IMR-90 (cell line): ENCODE data around the gene PRR14L. TPM values are rescaled to one million over a fixed set of nuclear protein-coding genes. Genes with fewer than 3 reads are reported as not detected.
"Not testable (repeated sequence)": the region's sequence is repeated elsewhere in the genome, so short reads cannot be mapped to it uniquely, and the experiment has no call there.

Experiments
- ATAC-seq: fragments of 200-7000 bp; cut with Tn5 transposase; 2 replicates; pipeline ENCODE4 v1.9.1; 2020; ENCODE audit warnings: low read depth, mild to moderate bottlenecking, moderate library complexity
- BruUV-seq: library from RNA; stranded (reverse); fragments of 400-500 nt; replicated peaks from 2 replicates; lab custom pipeline; 2021; lab: Mats Ljungman, UMichigan
- CTCF ChIA-PET: fragments of 300-600 bp; formaldehyde crosslinking; extraction: SDS; loops from one replicate; lab custom pipeline; 2021; ENCODE audit warnings: antibody characterized with exemption; lab: Yijun Ruan, JAX
- POLR2A ChIA-PET: fragments of 300-600 bp; sonication (Branson Sonifier 250); formaldehyde crosslinking; loops from one replicate; lab custom pipeline; 2022; ENCODE audit warnings: antibody characterized with exemption; ENCODE audit not compliant: unreplicated experiment; lab: Charles Lee
- DNase-seq: peaks from one replicate; pipeline ENCODE4 v3.0.0; 2013
- H2AFZ ChIP-seq: replicated peaks from 2 replicates; pipeline ENCODE3; 2013; ENCODE audit warnings: low read length, mild to moderate bottlenecking; ENCODE audit not compliant: poor library complexity
- H2AK5ac ChIP-seq: 2 replicates; pipeline ENCODE4 v1.6.1; 2013; ENCODE audit warnings: low read depth, low read length, inconsistent platforms
- H2AK9ac ChIP-seq: replicated peaks from 2 replicates; pipeline ENCODE3; 2013; ENCODE audit warnings: mild to moderate bottlenecking, low read depth, low read length, moderate library complexity; ENCODE audit not compliant: poor library complexity
- H2BK120ac ChIP-seq: 2 replicates; pipeline ENCODE4 v1.6.1; 2013; ENCODE audit warnings: low read depth, low read length, inconsistent platforms
- H2BK15ac ChIP-seq: 3 replicates; pipeline ENCODE4 v1.6.1; 2013; ENCODE audit warnings: low read depth, low read length, inconsistent platforms
- H2BK20ac ChIP-seq: 2 replicates; pipeline ENCODE4 v1.6.1; 2013; ENCODE audit warnings: low read depth, mild to moderate bottlenecking, inconsistent platforms, low read length, moderate library complexity
- H2BK5ac ChIP-seq: 2 replicates; pipeline ENCODE4 v1.6.1; 2013; ENCODE audit warnings: mild to moderate bottlenecking, low read depth, low read length, inconsistent platforms; ENCODE audit not compliant: poor library complexity, severe bottlenecking
- H3K14ac ChIP-seq: replicated peaks from 2 replicates; pipeline ENCODE4 v1.6.1; 2013; ENCODE audit warnings: low read depth, low read length, inconsistent platforms
- H3K18ac ChIP-seq: 2 replicates; pipeline ENCODE4 v1.6.1; 2013; ENCODE audit warnings: low read depth, low read length, control low read depth
- H3K23ac ChIP-seq: 2 replicates; pipeline ENCODE4 v1.6.1; 2013; ENCODE audit warnings: low read depth, low read length, inconsistent platforms
- H3K27ac ChIP-seq: 2 replicates; pipeline ENCODE4 v1.5.1; 2013; ENCODE audit warnings: mild to moderate bottlenecking, control low read depth, low read length; ENCODE audit not compliant: insufficient read depth
- H3K27me3 ChIP-seq: 2 replicates; pipeline ENCODE4 v1.6.1; 2013; ENCODE audit warnings: low read length; ENCODE audit not compliant: control insufficient read depth, insufficient read depth
- H3K36me3 ChIP-seq: 2 replicates; pipeline ENCODE4 v1.6.1; 2013; ENCODE audit warnings: low read length, mixed read lengths; ENCODE audit not compliant: control insufficient read depth, insufficient read depth
- H3K4ac ChIP-seq: 2 replicates; pipeline ENCODE4 v1.6.1; 2013; ENCODE audit warnings: low read depth, low read length, inconsistent platforms
- H3K4me1 ChIP-seq: 2 replicates; pipeline ENCODE4 v1.6.1; 2013; ENCODE audit warnings: low read length, mixed read lengths; ENCODE audit not compliant: control insufficient read depth, insufficient read depth
- H3K4me2 ChIP-seq: 2 replicates; pipeline ENCODE4 v1.6.1; 2013; ENCODE audit warnings: low read depth, mild to moderate bottlenecking, control low read depth, low read length, moderate library complexity
- H3K4me3 ChIP-seq: 2 replicates; pipeline ENCODE4 v1.5.1; 2013; ENCODE audit warnings: low read depth, mild to moderate bottlenecking, control low read depth, low read length, moderate library complexity; ENCODE audit not compliant: insufficient read depth
- H3K56ac ChIP-seq: 2 replicates; pipeline ENCODE4 v1.6.1; 2013; ENCODE audit warnings: low read length, inconsistent platforms; ENCODE audit not compliant: insufficient read depth; ENCODE audit errors: extremely low read depth
- H3K79me1 ChIP-seq, 2 experiments: 2 replicates each; pipeline ENCODE4 v1.6.1; 2013; ENCODE audit warnings: low read length in 2 of 2, inconsistent platforms in 1 of 2, low read depth in 1 of 2
- H3K9ac ChIP-seq: 2 replicates; pipeline ENCODE4 v1.6.1; 2013; ENCODE audit warnings: low read depth, low read length, control low read depth
- H3K9me1 ChIP-seq: 2 replicates; pipeline ENCODE4 v1.6.1; 2013; ENCODE audit warnings: low read length, inconsistent platforms; ENCODE audit not compliant: insufficient read depth
- H3K9me3 ChIP-seq: 2 replicates; pipeline ENCODE4 v1.6.1; 2013; ENCODE audit warnings: low read length; ENCODE audit not compliant: control insufficient read depth, insufficient read depth
- H4K20me1 ChIP-seq: 2 replicates; pipeline ENCODE4 v1.6.1; 2013; ENCODE audit warnings: low read length, inconsistent platforms; ENCODE audit not compliant: insufficient read depth
- H4K5ac ChIP-seq: 2 replicates; pipeline ENCODE4 v1.6.1; 2013; ENCODE audit warnings: mild to moderate bottlenecking, low read depth, low read length, control low read depth
- H4K8ac ChIP-seq, 2 experiments: 2 replicates each; pipeline ENCODE4 v1.6.1; 2013; ENCODE audit warnings: low read depth in 2 of 2, low read length in 2 of 2, control low read depth in 1 of 2, inconsistent platforms in 1 of 2
- H4K91ac ChIP-seq: 2 replicates; pipeline ENCODE4 v1.6.1; 2013; ENCODE audit warnings: low read depth, low read length, inconsistent platforms; ENCODE audit not compliant: insufficient read depth
- WGBS, 2 experiments: methylation state at CpG; one replicate each; pipeline versions ENCODE4 v1.1.5 to v1.1.7; 2013; ENCODE audit warnings: missing lambda C conversion rate in 2 of 2; ENCODE audit not compliant: insufficient read length in 1 of 2; ENCODE audit errors: extremely low coverage in 2 of 2; 5-methylcytosine and 5-hydroxymethylcytosine counted together
- dilution Hi-C: fragments of 300-500 bp; cut with HindIII; formaldehyde crosslinking; loops from one replicate; pipeline ENCODE4 v1.14.3; 2018; ENCODE audit warnings: low sequenced_read_pairs; ENCODE audit not compliant: unreplicated experiment
- in situ Hi-C: fragments of 300-500 bp; cut with MboI; formaldehyde crosslinking; loops from 3 replicates; pipeline ENCODE4 v1.14.3; 2019; ENCODE audit warnings: low sequenced_read_pairs, inconsistent platforms, mixed read lengths
- intact Hi-C: fragments of 100-400 bp; cut with micrococcal nuclease; formaldehyde crosslinking; loops from 2 replicates; pipeline ENCODE4 v1.10.0; 2022
- polyA plus RNA-seq, 3 experiments: library from polyadenylated mRNA; depleted of rRNA; stranded (reverse); fragments of >200 nt; gene quantifications; 2 replicates each; pipeline ENCODE4 v1.2.3, GENCODE V29; 2012; ENCODE audit warnings: low replicate concordance in 1 of 3
- total RNA-seq: library from RNA; depleted of rRNA; stranded (reverse); fragments of >200 nt; gene quantifications from 2 replicates; pipeline ENCODE4 v1.2.3, GENCODE V29; 2012

The PRR14L gene
- total and polyA plus RNA-seq, 2 of the 4 experiments (the other 2 are of a cell fraction), result 9.0 to 19.7 TPM

- H3K4me2 ChIP-seq, H3K18ac ChIP-seq, H2BK15ac ChIP-seq, H2AFZ ChIP-seq, H3K14ac ChIP-seq, BruUV-seq, H3K9me3 ChIP-seq, H2BK120ac ChIP-seq, H4K8ac ChIP-seq, DNase-seq, H3K4me3 ChIP-seq, H3K56ac ChIP-seq, dilution Hi-C loops, H4K20me1 ChIP-seq, intact Hi-C loops, H3K27me3 ChIP-seq, H4K5ac ChIP-seq, H3K23ac ChIP-seq, H2AK9ac ChIP-seq, H4K91ac ChIP-seq, H3K9ac ChIP-seq, H3K9me1 ChIP-seq, H3K79me1 ChIP-seq, H2BK5ac ChIP-seq, H3K4ac ChIP-seq, ATAC-seq, in situ Hi-C loops, H3K27ac ChIP-seq, H2BK20ac ChIP-seq, H2AK5ac ChIP-seq, H3K4me1 ChIP-seq: not testable (repeated sequence)
- ChIA-PET CTCF (interaction anchor here (0.9 kb wide), 1 partner anchor 1382 kb away, joined by 5 read pairs; no protein-coding TSS in a partner anchor), POLR2A (interaction anchor here (0.6 kb wide), 1 partner anchor 57 kb away, joined by 5 read pairs; no protein-coding TSS in a partner anchor)
- WGBS, 2 experiments, result 90% methylated on average over 2 of the region's 8 CpGs; no CpG with 5 or more reads in 1 of the 2 experiments
- H3K36me3 ChIP-seq, result peaks cover 42% of the 10 kb centered on the region
Observed at GRCh38 chr22:31799358-31799757, 49.4 kb upstream of the PRR14L start.
